GM08714 (cell line): ENCODE results near the gene PHOX2B.
"Not testable (repeated sequence)": the region's sequence is repeated elsewhere in the genome, so short reads cannot be mapped to it uniquely, and the experiment has no call there.

Experiments used
- H3K4me3 ChIP-seq: fragments of 200-500 bp; sonication (Bioruptor generic); 2 replicates; pipeline ENCODE4 v1.5.1; 2014; ENCODE audit warnings: mild to moderate bottlenecking, low read length, inconsistent platforms
- ZNF274 ChIP-seq: IDR thresholded peaks from 2 replicates; pipeline ENCODE4 v1.6.1; 2012; ENCODE audit warnings: mild to moderate bottlenecking, low read depth, low read length

Gene PHOX2B

DNA sequence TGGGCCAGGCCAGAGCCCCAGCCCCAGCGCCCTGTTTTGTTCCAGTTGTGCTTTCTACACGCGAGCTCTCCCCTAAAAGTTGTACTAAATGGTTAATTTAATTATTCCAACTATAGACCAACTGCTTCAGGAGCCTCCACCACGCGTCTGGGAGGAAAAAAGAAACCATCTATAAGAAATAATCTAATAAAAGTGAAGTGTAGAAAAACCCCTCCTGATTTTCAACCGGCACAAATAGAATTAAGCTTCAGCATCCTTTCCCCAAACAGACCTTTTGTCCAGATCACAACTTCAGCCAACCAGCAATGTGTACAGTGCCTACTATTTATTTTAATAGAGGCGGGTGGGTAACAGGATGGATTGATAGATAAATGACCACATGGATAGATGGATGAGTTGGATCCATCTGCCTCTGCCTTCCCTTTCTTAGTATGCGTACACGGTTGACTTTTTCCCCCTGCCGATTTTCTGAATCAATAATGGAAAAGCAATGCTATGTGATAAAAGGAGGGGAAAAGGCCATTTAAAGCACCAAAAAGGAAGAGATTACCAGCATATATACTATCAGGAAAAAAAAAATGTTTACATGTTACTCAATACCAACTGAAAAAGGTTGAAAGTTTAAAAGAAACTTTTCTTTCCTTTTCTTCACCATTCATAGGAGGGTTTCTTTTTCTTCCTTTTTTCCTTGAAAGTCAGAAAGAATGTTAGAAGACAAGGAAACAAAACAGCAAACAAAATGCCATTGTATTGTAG, 3.7 kb upstream of the PHOX2B start:
- no peak for TF ChIP-seq ZNF274

DNA sequence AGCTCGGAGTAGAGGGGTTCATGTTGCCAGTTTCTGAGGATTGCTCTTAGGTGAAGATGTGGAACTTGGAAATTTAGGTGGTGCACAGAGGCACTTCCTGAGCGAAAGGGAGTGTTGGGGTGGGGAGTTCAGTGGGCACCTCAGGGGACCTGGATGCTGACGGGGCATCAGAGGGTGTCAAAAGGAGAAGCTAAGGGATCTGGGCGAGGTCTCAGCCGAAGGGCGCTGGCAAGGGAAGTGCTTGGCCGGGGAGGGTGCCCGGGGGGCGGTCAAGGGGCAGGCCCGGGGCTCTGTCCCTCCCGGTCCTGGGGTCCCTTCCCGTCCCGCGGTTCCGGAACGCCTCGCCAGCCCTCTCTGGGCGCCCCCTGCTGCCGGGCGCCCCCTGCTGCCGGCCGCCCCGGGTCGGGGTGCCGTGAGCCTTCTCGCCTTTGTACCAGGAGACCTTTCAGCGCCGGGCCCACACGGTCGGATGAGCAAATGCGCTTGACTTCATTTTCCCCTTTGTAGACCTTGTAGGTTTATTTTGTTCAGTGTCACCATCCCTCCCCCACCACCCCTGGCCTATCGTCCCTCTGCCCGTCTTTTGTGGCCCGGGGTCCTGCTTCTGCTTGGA, 3.0 kb upstream of the PHOX2B start:
- H3K4me3 ChIP-seq = no peak overlapping the region
- TF ChIP-seq ZNF274 = no peak

More for the DNA sequence above, 3.7 kb upstream of the PHOX2B start:
- no peak overlapping the region for H3K4me3 ChIP-seq

DNA sequence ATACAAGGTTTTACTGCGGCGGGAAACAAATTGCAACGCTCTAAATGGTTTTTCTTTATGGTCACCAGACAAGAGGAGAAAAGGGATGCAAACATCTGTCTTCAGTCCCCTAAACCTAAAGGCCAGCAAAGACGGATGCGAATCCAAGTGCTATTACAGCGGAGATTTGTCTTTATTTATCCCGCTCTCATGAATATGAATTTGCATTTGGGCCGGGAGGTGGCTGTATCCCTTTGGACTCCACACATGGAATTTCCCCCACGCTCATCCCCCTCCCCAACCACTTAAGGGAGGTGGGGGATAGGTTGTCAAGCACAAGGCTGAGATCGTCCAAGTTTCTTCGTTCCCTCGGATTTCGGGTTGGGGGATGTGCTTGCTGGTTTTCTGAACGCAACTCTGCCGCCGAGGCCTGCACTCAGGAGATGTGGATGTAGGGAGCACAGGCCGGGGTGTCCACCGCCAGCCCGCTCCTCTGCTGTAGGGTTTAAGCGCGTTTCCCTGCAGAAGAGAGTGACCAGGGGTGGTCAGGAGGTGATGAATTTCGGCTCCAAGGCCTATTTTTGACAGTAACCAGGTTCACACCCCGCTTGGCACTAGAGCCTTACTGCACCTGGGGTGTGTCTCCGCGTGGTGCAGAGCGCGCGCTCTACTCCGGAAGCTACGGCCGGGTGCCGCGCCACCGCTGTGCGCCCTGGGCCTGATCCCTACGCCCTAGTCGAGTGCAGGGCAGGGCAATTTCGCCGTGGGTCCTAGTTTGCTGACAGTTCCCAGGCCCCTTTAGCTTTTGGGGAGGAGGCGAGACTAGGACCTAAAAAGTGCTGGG, 2.3 kb upstream of the PHOX2B start:
- TF ChIP-seq ZNF274 = no peak
- no peak overlapping the region for H3K4me3 ChIP-seq

DNA sequence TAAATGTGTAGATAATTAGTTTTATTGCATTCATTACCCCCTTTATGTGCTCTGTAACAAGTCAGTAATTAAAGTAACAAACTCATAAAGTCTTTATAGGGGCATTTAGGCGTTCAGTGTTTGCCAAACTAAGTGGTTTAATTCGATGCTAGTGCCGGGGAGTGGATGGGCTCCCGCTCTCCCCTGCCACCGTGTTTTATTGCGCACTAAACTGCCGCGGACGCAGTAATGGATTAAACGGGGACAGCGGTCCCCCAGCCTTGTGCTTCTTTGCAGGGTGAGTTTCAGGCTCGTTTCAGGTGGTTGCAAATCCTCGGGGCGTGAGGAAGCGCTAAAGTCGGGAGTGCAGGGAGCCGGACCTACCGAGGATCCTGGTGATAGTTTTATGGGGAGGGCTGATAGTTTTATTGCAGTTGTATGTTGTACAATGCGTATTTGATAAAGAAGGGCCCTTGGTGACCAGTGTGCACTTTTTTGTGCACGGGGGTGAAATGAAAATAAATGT, 1.6 kb upstream of the PHOX2B start:
- TF ChIP-seq ZNF274 = no peak
- H3K4me3 ChIP-seq = no peak overlapping the region

DNA sequence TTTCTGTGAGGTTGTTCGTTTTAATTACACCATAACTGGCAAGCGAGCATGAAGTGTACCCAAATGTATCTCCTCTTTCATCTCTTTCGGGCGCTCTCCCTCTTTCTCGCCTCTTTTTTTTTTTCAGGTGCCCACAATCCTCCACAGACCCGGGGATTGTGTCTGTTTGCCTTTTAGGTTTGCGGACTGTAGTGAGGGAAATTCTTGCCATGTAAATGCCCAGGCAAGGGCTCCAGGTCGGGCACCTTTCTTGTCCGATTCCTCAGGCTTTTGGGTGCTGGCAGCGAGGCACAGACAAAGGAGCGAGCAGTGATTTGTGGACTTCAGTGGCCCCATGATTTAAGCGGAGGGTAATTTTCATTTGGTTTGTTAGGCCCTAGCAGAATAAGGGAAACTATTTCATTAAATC, 1.1 kb upstream of the PHOX2B start:
- no peak overlapping the region for H3K4me3 ChIP-seq
- no peak for TF ChIP-seq ZNF274

DNA sequence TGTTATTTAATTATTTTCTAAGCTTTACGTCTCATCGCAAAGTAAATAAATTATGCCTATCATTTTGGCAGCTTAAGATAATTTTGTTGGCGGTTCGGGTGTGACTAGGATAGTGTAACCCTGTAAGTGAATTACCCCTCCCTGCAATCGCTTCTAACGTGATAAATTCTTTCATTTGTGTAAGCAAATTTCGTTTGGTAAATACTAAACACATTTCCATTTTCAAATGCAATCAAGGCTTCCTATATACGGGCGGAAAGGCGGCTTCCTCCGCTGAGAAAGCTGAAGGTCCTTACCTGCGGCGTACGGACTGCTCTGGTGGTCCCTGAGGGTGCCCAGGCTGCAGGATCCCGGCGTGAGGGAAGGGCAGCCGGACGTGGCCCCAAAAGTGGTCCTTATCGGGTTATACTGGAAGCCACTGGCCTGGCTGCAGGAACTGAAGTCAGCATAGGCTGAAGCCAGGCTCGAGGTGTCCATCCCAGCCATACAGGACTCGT, 403 bp downstream of the PHOX2B start:
- TF ChIP-seq ZNF274 = no peak
- no peak overlapping the region for H3K4me3 ChIP-seq

DNA sequence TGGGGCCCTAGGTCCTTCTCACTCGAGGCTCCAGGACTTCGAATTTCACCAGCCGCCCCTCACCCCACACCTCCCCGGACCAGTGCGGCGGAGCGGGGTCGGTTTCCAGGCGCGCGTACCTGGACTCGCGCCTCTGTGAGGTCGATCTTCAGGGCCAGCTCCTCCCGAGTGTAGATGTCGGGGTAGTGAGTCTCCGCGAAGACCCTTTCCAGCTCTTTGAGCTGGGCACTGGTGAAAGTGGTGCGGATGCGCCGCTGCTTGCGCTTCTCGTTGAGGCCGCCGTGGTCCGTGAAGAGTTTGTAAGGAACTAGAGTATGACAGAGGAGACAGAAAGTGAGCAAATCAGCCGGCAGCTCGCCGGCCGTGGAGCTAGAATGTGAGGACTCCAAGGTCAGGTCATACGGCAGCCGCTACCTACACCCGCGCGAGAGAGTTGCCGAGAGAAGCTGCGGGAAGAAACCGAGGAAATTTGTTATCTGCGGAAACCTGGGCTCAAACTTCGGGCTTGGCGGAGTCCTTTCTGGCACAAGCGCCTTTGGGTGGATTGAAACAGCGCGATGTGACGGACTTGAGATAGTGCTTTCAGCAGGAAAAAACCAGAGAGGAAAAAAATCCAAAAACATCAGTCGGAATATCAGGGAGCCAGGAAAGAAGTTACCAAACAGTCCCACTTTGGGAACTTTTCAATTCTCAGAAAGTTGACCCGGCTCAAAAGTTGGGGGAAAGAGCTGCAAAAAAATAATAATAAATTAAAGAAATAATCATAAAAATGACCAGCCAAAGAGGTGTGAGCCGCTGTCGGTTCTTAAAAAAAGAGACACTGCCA, 1.1 kb downstream of the PHOX2B start:
- no peak overlapping the region for H3K4me3 ChIP-seq
- no peak for TF ChIP-seq ZNF274

DNA sequence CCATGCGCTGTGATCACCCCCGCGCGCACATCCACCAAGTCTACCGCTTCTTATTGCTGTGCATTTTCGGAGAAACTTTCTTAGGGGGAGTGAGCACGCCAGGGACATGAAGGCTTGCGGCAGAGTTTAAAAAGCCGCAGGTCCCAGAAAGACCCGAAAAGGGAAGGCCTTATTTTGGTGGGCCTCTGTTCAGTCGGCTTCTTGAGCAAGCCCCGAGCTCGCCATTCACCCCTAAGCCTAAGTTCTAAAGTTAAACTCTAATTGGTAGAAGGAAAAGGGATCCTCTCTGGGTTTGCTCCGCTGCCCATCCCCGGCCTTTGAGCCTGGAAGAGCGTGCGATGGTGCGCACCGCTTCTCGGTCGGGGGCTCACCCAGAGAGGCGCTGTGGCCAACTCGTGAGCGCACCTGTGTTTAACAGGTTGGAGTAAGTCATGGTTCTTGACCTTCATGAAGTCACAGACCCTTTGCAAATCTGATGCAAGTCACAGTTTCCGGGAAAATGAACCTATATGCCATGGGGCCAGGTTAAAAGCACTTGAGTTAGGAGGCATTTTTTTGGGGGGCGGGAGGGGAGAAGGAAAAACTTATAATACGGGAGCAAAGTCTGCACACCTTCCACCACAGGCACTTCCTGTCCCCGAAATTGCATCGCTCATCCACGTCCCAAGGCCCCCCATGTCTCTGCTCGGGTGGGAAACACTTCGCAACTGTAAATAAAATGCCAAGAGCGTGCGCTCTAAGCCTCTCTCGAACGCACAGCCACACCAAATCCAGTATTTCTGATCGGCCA, 1.9 kb downstream of the PHOX2B start:
- no peak overlapping the region for H3K4me3 ChIP-seq
- TF ChIP-seq ZNF274 = no peak

DNA sequence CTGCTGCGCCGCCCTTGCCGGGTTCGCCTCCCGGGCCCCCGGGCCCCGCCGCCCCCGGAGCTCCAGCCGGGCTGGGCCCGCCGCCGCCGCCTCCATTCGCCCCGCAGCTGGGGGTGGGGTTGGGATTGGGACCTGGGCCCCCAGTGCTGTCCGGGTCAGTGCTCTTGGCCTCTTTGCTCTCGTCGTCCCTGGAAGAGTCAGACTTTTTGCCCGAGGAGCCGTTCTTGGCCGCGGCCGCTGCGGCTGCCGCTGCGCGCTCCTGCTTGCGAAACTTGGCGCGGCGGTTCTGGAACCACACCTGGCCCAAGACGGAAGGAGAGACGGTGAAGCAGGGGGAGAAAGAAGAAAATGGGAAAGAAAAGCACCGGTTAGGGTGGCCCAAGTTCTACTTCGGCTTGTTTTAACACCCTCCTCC, 2.5 kb downstream of the PHOX2B start:
- no peak overlapping the region for H3K4me3 ChIP-seq
- no peak for TF ChIP-seq ZNF274

DNA sequence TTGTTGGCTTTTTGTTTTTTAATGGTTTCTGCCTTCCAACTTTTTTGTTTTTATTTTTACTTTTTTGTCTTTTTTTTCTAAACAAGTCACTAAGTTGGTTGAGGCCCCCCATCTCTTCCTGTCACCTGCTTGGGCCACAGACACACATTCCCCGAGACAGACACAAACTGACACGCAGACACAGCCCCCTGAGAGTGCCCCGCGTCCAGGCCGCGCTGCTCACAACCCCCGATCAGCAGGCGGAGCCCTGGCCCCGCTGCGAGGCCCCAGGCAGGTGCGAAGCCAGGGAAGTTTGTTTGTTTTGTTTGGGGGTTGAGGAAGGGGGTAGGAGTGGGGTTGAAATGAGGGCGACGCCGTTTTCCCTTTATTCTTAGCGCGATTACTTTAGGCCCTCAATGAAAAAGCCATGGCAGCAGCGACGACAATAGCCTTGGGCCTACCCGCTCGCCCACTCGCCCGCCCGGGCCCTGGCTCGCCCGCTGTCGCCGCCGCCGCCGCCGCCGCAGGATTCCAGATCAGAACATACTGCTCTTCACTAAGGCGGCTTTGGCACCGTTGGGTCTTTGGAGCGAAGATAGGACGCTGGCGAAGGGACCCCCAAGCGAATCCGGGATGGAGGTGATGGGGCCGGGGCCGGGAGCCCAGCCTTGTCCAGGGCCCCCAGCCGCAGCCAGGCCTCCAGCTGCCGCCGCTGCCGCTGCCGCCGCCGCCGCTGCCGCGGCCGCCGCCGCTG, 3.1 kb downstream of the PHOX2B start:
- no peak overlapping the region for H3K4me3 ChIP-seq
- no peak for TF ChIP-seq ZNF274

DNA sequence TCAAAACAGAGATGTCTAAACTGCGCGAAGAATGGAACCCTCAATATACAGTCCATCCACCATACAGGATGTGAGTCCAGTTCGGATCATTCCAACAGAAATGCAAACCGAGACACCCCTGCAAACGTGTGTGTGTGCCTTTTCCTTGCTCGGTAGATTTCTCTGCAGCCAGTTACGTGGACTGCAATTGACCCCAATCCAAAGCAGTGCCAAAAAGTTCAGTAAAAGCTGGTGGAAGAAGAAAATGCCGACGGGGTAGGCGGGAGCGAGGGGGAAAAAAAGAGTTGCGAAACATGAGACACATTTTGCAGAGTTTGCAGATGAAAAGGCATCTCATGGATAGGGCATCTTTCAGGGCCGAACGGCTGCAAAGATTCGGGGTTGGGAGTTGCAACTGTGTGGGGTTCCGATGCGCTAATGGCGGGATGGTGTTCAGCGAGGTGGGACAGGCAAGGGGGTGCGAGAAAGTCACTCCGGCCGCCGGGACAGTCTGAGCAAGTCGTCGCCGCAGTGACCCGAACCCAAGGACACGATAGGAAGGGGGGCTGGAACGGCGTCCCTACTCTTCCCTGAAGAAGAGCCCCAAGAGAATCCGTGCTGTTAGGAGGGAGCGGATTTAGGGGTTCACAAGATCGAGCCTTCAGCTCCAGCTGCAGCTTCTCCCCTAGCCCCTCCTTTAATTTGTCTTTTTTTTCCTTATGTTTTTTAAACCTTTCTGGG, 3.8 kb downstream of the PHOX2B start:
- no peak overlapping the region for H3K4me3 ChIP-seq
- TF ChIP-seq ZNF274 = no peak

DNA sequence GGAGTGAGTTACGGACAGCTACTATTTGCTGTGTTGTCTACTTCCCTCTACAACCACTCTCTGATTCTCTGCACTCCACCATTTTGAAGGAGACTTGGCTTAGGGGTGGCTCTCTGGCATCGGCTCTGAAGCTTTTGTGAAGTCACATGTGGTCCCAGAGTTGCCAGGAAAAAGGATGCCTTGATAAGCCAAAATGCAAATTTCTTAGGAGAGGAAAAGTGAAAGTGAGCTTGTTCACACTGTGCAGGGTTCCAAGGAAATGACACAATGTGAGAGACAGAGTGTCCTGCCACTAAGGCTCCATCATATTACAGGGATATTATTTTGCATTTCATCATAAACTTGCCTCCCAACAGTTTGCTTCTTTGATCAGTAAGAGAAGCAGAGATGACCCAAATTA, 7.2 kb downstream of the PHOX2B start:
- H3K4me3 ChIP-seq = no peak overlapping the region
- no peak for TF ChIP-seq ZNF274

DNA sequence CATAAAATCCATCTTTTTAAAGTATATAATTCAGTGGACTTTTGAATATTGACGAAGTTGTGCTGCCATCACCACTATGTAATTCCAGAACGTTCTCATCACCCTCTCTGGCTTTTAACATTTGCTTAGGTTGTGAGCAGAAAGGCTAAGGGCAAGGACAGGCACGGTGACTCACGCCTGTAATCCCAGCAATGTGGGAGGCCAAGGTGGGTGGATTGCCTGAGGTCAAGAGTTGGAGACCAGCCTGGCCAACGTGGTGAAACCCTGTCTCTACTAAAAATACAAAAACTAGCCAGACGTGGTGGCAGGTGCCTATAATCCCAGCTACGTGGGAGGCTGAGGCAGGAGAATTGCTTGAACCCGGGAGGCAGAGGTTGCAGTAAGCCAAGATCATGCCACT, 11.0 kb downstream of the PHOX2B start:
- not testable (repeated sequence) for H3K4me3 ChIP-seq
